ENCODE results near the gene HNMT.

DNA sequence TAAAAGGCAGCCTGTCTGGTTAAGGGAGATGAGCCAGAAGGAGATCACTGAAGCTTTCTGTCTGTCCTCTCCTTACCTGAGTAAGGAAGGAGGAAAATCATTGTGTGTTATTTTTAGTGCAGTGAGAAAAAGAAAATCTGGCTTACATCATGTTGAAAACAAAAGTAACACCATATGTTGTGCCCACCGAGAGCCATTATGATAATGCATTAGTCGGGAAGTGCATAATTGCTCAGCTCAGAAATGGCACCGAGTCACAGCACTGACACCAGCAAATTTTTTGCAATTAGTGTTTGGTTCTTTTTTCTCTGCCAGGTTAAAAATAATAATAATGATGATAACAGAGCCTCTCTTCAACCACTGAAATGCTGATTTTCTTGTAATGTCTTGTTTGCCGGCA, 46.6 kb downstream of the HNMT start:
- TF ChIP-seq, protein P1, sequence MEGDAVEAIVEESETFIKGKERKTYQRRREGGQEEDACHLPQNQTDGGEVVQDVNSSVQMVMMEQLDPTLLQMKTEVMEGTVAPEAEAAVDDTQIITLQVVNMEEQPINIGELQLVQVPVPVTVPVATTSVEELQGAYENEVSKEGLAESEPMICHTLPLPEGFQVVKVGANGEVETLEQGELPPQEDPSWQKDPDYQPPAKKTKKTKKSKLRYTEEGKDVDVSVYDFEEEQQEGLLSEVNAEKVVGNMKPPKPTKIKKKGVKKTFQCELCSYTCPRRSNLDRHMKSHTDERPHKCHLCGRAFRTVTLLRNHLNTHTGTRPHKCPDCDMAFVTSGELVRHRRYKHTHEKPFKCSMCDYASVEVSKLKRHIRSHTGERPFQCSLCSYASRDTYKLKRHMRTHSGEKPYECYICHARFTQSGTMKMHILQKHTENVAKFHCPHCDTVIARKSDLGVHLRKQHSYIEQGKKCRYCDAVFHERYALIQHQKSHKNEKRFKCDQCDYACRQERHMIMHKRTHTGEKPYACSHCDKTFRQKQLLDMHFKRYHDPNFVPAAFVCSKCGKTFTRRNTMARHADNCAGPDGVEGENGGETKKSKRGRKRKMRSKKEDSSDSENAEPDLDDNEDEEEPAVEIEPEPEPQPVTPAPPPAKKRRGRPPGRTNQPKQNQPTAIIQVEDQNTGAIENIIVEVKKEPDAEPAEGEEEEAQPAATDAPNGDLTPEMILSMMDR (IDR thresholded peaks at IDR 0.05), result no peak
- TF ChIP-seq POLR2A (IDR thresholded peaks at IDR 0.05), result no peak

All from heart left ventricle (tissue), 13 donors.